Kidney epithelial cell (primary cell): Measurements from ENCODE around the gene PRODH. TPM values are rescaled to one million over a fixed set of nuclear protein-coding genes. Genes with fewer than 3 reads are reported as not detected.
"Not testable (repeated sequence)": the region's sequence is repeated elsewhere in the genome, so short reads cannot be mapped to it uniquely, and the experiment has no call there.

Experiments used
- DNase-seq: peaks from one replicate; pipeline ENCODE4 v3.0.0-alpha.2; 2010; ENCODE audit warnings: low read depth
- H3K27me3 ChIP-seq: 2 replicates; pipeline ENCODE4 v1.6.0; 2011; ENCODE audit warnings: low read length; ENCODE audit not compliant: control insufficient read depth, insufficient read depth
- H3K36me3 ChIP-seq: 2 replicates; pipeline ENCODE4 v1.5.1; 2011; ENCODE audit warnings: low read length; ENCODE audit not compliant: control insufficient read depth, insufficient read depth
- H3K4me3 ChIP-seq: 2 replicates; pipeline ENCODE4 v1.5.1; 2011; ENCODE audit warnings: low read depth, mild to moderate bottlenecking, control low read depth, low read length
- total RNA-seq: library from RNA; depleted of rRNA; stranded (reverse); fragments of >200 nt; gene quantifications from 2 replicates; pipeline ENCODE4 v1.2.3, GENCODE V29; 2015
- TF ChIP-seq, protein P1 (sequence below): IDR thresholded peaks from 2 replicates; pipeline ENCODE4 v1.5.1; 2011; ENCODE audit warnings: mild to moderate bottlenecking, moderate library complexity, low read length, control low read depth, inconsistent platforms; ENCODE audit not compliant: insufficient read depth, poor library complexity, severe bottlenecking

PRODH gene
- total RNA-seq, 1 donor from 2014 or later, result 5.2 TPM

DNA sequence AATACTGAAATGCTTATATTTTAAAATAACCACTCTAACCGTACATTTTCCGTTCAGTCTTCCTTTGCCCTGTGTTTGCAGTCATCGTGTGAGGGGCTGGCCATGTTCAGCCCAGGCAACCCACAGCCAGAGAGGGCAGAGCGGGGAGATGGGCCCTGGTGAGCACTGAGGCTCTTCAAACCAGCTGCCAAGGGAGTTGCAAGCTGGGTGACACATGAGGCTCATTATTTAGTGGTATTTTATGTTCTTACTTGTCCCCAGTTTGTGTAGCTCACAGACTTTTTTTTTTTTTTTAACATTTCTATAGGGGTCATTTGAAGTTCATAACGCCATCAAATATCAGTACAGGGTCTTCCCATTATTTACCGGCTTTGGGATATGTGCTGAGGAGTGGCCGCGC is 48.0 kb downstream of the PRODH start:
- H3K4me3 ChIP-seq, result no peak overlapping the region
- no peak for DNase-seq
- H3K36me3 ChIP-seq, result no peaks in the 10 kb centered on the region
- TF ChIP-seq, protein P1, sequence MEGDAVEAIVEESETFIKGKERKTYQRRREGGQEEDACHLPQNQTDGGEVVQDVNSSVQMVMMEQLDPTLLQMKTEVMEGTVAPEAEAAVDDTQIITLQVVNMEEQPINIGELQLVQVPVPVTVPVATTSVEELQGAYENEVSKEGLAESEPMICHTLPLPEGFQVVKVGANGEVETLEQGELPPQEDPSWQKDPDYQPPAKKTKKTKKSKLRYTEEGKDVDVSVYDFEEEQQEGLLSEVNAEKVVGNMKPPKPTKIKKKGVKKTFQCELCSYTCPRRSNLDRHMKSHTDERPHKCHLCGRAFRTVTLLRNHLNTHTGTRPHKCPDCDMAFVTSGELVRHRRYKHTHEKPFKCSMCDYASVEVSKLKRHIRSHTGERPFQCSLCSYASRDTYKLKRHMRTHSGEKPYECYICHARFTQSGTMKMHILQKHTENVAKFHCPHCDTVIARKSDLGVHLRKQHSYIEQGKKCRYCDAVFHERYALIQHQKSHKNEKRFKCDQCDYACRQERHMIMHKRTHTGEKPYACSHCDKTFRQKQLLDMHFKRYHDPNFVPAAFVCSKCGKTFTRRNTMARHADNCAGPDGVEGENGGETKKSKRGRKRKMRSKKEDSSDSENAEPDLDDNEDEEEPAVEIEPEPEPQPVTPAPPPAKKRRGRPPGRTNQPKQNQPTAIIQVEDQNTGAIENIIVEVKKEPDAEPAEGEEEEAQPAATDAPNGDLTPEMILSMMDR, result no peak
- H3K27me3 ChIP-seq, result no peaks in the 10 kb centered on the region

DNA sequence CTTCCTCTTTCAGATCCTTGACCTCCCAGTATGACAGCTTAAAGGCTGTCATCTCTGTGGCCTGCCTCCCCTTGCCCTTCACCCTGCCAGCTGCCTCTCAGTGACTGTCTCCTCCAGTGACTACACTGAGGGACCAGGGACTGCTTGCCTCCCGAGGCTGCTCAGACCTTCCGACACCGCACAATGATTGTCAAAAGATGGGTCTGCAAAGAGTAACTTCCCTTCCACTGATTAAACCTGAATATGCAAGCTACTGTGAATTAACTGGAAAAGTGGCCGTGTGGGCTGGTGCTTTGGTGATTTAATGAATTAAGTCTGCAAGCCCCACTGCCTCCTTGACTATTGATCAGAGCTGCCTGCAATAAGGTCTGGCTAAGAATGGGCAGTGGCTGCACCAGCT is 51.6 kb downstream of the PRODH start:
- H3K4me3 ChIP-seq, H3K27me3 ChIP-seq, DNase-seq, H3K36me3 ChIP-seq: not testable (repeated sequence)

DNA sequence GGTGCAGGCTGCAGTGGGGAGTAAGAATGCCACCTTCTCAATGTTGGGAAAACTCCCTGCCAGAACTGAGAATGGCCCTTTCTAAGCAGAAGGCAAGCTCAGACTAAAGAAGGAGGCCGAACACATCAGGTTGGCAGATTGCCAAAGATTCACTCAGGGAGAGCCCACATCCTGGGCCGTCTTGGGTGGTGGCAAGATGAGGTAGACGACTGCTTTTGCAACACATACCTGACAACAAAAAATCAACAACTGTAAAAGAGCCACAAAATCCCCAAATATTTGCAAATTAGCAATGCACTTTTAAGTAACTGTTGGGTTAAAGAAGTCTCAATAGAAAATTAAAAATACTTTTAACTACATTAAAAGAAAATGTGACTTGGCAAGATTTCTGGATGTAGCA is 54.8 kb downstream of the PRODH start:
- H3K4me3 ChIP-seq, H3K36me3 ChIP-seq, DNase-seq, H3K27me3 ChIP-seq: not testable (repeated sequence)

Other genes starting within 250 kb of the PRODH start
- 3.4 and 7.9 TPM in 2 replicates for gene DGCR6, start 30.0 kb downstream of the PRODH start, total RNA-seq
- 71.2 and 85.0 TPM in 2 replicates for gene DGCR2, start 186.1 kb upstream of the PRODH start, total RNA-seq
- gene TSSK2, start 195.0 kb upstream of the PRODH start, total RNA-seq, result not detected in 2 replicates
- 19.0 and 20.4 TPM in 2 replicates for gene ESS2, start 208.4 kb upstream of the PRODH start, total RNA-seq
- gene GSC2, start 214.0 kb upstream of the PRODH start, total RNA-seq, result not detected in 2 replicates
- gene SLC25A1, start 242.4 kb upstream of the PRODH start, total RNA-seq, result 82.7 and 98.8 TPM in 2 replicates